HG03378 (cell line): ENCODE measurements around the gene MAP2K5.

Source experiments
- ATAC-seq: cut with Tn5 transposase; IDR thresholded peaks from one replicate; pipeline ENCODE4 v1.9.1; 2021; ENCODE audit warnings: mild to moderate bottlenecking, moderate library complexity; ENCODE audit not compliant: unreplicated experiment

The MAP2K5 gene

DNA sequence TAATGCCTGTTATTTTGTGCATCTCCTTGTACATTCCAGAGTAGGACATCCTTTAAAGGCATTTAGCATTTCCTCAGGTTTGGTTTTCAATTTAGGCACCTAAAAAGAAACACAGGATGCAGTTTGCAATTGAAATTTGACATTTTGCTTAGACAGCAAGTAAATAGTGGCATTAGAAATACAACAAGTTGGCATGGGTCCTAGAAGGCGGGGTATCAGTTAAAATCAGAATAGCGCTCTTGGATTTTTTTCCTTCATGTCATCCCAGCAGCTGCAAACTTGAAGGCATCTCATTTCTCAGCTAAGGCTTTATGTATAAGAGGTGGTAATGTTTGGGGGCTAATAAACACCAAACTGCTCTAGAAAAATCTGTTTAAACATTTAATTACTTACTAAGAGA is 235.3 kb downstream of the MAP2K5 start:
- ATAC-seq, result no peak

DNA sequence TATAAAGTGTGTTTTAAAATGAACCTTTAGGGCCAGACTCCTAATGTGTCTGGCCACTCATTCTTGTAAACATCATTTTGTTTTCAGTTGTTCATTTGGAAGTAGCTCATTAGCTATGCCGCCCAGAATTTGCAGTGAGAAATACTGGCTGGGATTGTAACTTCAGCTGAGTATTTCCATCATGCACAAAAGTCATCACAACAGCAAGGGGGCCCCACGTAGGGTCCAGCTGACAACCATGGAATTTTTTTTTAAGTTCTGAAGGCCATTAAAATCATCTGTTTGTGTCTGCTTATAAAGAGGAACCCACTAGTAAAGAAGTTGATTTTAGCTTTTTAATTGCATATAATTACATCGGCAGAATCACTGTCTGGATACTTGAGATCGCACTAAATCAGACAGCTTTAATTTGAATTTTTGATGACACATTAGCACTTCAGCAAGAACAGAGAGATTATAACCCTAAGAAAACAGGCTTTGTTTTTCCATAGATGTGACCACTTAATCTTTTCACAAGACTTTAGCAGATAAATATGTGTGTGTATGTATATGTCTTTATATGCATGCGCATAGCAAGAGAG is 236.6 kb downstream of the MAP2K5 start:
- ATAC-seq, result no peak

DNA sequence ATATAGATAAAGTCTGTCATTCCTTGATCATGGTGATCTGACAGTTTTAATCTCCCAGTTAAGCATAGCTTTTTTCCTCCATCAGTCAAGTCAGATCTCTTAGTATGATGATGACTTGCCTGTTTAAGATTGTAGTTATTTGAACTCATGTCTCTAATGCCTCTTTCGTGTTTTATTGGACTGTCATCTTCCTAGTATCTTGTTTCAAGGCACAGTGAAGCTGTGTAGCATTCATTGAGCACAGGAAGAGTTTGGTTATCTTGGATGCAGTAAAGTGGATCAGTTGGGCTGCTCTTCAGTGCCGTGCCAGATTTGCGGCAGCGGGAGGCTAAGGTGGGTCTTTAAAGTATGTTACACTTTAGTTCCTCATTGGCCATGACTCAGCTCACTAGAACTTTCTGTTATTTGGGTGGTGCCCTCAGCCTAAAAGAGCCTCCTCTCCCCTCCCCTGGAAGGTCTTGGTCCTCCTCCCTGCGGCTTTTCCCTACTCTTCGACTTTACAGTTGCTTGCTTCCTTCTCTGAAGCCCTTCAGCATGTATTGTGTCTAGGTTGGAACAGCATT is 237.1 kb downstream of the MAP2K5 start:
- ATAC-seq, result no peak

DNA sequence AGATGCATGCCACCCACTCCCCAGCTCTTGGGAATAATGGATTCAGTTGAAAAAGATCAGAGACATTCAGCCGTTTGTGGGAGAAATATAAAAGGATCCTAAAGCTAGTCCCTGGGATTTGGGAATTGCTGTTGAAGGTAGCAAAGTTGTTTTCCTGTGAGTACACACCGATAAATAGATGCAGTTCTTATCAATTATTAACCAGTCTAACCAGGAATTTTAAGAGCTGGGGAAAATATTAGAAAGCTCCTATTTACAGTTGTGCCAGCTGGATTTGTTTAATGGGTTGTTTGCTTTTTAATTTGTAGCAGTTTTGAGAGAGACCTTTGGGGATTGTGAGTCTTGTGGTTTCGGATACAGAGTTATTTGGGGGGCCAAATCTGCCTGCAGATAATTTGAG is 238.6 kb downstream of the MAP2K5 start:
- ATAC-seq, result no peak

DNA sequence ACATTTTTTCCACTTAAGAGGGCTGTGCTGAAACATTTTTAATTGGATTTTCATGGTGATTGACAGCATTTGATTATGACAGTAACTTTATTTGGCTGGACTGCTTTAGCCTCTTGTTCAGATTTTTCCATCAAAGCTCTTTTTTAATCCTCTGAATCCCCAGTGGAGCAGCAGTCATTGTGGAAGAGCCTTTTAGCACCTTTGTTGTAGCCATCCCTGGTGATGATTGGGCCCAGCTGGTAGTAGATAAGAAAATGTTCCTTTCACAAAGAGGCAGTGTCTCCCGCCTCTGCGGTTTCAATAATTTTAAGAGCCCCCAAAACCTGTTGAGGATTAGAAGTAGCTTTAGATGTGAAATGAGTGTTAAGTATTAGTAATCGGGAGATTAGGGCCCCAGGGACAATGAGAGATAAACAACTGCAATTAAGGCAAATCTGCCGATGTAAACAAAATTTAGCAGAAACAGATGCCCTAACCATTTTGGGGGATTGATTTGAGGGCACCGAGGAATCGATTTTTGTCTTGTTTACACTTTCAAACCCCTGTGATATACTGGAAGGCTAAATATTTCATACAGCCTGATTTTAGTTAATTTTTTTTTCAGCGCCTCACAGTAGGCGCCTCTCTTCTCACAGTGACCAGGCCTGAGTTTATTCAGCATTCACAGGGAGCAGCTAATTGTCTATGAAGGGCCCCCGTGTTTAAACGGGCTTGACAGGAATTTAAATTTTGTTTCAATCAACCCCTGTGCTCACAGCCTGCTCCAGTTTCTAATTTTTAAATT is 239.6 kb downstream of the MAP2K5 start:
- no peak for ATAC-seq

DNA sequence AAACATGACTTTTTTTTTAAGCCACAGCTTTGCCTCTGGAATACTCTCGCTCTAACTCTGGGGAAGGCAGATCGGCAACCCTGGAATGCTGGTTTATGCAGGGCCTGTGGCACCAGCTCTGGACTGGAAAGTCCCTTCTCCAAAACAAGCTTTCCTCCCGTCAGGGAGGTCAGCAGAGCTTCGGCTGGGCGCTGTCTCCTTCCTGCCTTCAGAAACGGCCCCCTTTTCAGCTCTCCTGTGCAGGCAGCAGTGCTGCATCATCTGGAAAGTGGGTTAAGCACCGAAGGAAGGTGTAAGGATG is 240.1 kb downstream of the MAP2K5 start:
- no peak for ATAC-seq

DNA sequence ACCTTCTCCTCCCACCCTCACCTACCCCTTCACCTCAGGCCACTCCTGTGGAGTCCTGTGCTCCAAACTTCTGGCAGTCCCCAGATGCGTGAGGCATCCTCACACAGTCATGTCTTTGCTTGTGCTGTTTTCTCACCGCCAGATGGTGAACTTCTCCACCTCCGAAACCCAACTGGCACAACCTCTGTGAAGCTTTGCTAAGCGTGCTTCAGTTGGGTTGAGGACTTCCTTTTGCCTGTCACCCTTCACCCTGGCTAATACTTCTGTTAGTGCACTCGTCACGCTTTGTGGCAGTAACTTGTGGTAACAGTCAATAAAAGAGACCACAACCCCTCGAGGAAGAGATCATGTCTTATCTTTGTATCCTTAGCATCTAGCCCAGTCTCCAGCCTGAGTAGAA is 240.8 kb downstream of the MAP2K5 start:
- ATAC-seq, result peak; percentile 57

DNA sequence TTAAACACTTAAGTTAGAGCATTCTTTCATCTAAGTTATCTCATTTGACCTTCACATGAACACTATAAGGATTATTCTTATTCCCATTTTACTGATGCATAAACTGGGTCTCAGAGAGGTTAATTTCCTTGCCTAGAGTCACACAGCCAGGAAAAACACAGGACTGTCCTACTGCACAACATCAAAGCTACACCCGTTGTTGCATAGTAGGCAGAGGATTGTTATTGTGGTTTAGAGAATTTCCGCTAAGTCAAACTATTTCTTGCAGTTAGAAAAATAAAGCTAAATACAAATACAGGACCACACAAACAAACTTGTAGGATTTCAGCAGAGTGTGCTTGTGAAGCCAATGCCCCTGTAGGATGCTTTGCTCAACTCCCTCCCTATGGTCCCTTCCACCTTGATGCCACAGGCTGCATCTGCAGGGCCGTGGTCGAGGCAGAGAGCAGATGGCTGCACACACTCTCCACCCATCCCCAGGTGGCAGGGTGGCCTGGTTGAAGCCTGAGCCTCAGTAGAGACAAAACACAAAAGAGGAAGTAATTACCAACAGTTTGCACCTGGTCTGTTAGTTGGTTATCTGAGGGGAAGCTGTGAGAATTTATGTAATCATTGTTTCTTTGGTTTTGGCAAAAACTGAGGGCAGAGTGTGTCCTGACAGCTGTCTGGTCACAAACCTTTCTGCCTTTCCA is 241.7 kb downstream of the MAP2K5 start:
- peak; percentile 84 for ATAC-seq

DNA sequence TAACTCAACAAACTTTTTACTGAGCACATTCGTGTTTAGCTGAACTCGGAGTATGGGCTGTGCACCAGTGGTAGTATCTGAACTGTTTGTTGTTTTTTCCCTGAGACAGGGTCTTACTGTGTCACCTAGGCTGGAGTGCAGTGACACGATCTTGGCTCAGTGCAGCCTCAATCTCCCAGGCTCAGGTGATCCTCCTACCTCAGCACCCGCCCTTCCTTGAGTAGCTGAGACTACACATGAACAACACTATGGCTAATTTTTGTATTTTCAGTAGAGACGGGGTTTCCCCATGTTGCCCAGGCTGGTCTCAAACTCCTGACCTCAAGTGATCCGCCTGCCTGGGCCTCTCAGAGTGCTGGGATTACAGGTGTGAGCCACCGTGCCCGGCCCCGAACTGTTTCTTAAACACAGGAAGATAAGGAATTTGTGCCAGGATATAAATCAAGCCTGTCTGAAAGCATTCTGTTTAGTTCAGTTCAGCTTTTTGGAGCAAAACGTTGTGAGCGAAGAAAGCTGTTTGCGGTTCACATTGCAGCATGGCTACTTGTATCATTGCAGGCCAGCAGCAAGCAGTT is 242.4 kb downstream of the MAP2K5 start:
- no peak for ATAC-seq

DNA sequence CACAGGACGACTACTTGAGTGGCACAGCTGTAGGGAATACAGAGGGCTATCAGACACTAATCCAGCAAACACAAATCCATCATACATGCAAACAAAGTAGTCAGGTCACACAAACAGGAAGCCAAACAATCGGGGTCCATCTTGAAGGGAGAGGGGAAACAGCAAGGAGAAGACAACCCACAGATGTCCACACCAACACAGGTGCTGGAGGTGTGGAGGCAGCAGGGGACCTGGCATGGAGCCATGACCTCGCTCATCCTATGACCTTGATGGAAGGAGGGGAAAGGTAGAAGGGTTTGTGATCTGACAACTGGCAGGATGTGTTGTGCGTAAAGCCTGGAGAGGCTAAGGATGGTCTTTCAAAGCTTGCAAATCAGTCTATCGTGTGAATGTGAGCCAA is 242.9 kb downstream of the MAP2K5 start:
- no peak for ATAC-seq

DNA sequence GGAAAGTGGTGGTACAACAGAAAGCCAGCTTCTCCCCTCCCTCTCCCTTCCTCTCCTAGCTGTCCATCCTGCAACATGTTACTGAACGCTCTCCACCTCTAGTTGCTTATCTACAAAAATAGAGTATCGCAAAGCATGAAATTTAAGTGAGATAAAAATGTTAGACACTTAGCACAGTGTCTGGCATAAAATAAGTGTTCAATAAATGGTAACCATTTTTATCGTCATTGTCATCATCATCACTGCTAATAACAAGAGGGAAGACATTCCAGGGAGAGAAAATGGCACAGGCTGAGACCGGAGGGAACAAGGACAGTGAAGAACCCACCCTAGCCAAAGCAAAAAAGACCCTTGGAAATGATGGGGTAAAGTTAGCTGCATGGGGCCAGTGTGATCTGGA is 244.1 kb downstream of the MAP2K5 start:
- ATAC-seq, result no peak

DNA sequence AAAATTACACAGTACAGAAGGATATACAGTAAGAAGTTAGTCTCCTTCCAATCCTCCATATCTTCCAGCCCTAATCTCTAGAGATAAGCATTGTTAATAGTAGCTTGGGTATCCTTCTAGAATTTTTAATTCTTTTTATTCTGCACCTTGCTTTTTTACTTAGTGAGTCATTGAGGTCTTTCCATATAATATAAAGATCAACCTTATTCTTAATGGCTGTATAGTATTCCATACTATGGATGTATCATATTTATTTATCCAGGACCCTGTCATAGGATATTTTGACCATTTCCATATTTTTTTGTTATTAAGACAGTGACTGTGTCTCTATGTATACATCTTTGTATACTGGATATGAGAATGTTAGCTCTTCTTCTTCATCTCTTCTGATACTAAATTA is 246.5 kb downstream of the MAP2K5 start:
- no peak for ATAC-seq

DNA sequence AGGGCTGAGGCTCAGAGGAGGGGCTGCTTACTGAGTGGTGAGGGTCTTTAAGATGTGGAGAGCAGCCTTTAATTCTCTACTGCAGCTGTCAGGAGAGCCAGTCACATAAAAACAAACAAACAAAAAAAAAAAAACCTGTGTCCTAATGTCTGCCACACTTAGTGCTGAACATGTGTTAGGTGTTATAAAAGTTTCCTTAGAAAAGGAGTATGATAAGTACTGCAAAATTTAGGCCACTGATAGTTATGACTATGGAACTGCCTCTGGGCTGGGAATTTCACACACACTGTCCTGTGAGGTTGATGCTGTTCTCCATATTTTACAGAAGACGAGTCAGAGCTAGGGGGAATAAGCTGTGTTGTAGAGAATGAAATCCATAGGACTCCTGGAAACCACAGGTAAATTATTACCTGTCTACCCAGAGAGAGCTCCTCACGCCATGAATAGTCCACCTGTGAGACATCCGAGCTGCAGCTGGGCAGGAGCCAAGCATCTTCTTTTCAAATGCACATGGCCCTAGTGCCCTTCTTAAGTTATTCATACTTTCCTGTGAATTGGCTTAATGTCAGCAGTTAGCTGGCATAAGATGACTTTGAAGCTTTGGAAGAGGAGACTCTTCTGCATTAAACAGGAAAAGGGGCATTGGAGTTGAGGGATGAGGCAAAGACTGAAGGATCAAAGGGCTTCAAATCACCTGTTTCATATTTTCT is 248.3 kb downstream of the MAP2K5 start:
- ATAC-seq, result no peak

DNA sequence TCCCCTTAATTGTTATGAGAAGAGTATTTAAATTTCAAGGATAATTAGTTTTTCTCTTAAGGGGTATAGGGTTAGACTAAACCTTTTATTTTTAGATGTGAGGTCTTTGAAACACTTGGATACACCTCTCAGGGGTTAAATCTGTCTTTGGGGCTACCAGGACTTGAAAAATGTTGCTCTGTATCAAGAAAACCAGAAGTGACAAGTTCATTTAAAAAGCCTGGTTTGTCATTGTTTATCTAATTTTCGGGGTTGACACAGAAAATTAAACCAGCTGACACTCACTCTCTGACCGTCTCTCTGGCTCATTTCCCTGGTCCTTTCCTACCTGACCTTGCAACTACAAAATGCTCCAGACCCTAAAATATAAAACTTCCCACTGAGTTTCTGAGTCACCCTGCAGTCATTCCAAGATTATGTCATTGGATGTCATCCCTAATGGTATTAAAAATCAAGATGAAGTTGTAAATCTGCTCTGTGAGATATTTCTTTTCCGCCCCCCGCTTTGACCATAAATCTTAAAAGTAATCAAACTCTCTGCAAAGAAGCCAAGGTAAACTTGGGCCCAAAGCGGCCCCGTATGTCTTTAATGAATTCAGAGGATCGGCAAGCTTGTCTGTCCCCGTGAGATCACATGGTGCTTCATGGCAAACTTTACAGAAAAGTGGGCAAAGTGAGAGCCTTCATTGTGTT is 249.9 kb downstream of the MAP2K5 start:
- ATAC-seq, result no peak

DNA sequence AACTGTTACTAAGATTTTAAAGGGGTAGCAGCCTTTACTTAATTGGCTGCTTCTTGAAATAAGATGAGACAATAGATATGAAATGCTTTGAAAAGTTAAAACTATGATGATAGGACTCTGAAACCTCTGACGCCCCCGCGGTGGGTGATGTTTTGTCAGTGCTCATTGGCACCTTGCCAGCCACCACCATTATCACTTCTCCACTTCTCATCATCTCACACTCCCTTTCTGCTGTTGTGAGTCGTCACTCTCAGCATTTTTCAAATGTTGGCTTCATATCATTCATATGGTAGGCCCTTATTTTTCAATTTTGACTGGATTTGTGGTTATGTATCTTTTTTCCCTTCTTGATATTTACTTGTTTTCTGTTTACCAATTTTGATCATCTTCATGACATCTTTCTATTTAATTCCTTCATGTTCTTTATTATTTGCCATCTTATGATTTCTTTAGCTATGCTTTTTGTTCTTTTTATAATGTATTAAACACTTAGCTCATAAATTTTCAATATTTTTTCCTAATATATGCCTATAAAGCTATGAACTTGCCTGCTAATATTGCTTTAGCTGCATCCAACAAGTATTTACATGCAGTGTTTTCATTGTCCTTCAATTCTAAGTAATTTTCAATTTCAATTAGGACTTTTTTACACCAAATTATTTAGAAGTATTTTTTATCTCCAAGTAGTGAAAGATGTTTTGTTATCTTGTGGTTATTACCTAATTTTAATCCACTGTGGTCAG is 252.5 kb downstream of the MAP2K5 start:
- no peak for ATAC-seq

DNA sequence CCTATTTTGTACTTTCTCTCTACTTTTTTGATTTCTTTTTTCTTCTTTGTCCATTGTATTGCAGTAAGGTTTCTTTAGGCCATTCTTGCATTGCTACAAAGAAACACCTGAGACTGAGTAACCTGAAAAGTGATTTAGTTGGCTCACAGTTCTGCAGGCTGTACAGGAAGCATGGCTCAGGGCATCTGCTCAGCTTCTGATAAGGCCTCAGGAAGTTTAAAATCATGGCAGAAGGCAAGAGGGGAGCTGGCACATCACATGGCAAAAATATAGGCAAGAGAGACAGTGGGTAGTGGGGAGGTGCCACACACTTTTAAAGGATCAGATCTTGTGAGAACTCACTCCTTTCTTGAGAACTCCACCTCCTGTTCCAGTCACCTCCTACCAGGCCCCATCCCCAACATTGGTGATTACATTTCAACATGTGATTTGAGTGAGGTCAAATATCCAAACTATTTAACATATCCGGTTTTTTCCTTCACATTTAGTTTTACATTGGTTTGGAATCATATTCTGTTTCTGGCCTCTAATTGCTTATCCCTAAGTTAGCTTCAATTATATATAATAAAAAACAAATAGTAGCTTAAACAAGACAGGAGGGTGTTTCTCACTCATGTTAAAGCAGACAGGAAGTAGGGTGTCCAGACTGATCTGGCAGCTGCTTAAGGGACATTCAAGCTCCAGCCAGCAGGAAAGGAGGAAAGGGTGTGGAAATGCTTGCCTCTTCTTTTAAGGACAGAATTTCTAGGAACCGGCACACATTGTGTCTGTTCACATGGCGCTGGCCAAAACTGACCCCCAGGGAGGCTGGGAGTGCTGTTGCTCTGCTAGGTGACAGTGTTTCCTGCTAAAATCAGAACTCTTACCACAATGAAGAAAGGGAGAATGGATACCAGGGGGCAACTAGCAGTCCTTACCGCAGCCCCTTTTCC is 254.0 kb downstream of the MAP2K5 start:
- ATAC-seq, result no peak

DNA sequence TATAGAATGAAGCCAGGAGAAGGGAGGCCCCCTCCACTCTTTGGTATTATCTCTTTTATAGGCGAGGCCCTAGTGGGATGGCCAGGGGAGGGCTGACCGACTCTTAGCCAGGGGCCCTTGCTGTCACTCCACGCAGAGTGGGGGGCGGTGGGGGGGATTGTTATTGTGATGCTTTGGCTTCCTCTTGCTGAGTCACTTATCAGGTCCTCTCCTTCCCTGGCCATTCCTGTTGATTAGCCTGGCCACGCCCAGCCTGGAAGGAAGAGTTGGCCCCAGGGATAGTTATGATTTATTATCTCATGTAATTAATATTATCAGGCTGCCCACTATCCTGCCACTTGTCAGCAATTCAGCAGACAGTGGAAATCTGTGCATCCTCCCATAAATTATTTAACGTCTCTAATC is 257.3 kb downstream of the MAP2K5 start:
- ATAC-seq, result no peak

DNA sequence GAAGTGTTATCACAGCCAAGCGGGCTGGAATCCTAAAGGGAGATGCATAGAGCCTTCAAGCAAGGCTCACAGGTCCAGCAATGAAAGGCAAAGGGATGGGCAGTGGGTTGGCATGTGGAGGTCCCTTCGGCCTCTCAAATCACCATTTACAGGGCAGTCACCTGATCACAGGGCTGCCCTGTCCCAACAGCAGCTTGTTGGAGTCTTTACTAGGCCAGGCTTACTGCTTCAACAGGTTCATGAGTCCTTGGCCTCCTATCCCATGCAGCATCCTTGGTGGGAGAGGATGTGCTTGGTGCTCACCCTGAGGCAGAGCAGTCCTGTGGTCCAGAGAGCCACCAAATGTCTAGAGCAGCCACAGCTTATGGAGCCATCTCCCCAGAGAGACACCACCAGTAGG is 258.6 kb downstream of the MAP2K5 start:
- no peak for ATAC-seq
